NCI-H146 treated with DMSO at 0.1 percent for 48 hours (cell line): ENCODE measurements around the gene PLCL1.

ENCODE experiments used
- DNase-seq: peaks from one replicate; lab custom pipeline; 2025; ENCODE audit not compliant: unreplicated experiment; lab: John Stamatoyannopoulos, UW

PLCL1 gene

GRCh38 chr2:197924483-197924882 lies 120.1 kb downstream of the PLCL1 start:
- DNase-seq, result no peak

GRCh38 chr2:197925204-197925603 lies 120.8 kb downstream of the PLCL1 start:
- DNase-seq, result no peak

GRCh38 chr2:197925976-197926375 lies 121.6 kb downstream of the PLCL1 start:
- no peak for DNase-seq

- no peak for DNase-seq
Observed at GRCh38 chr2:197926673-197927072, 122.3 kb downstream of the PLCL1 start.

- no peak for DNase-seq
Observed at GRCh38 chr2:197927994-197928393, 123.6 kb downstream of the PLCL1 start.

GRCh38 chr2:197929008-197929885 lies 124.9 kb downstream of the PLCL1 start:
- DNase-seq, result no peak

- no peak for DNase-seq
Observed at GRCh38 chr2:197929886-197930227, 125.5 kb downstream of the PLCL1 start.

- no peak for DNase-seq
Observed at GRCh38 chr2:197930570-197931278, 126.3 kb downstream of the PLCL1 start.

GRCh38 chr2:197931661-197932312 lies 127.4 kb downstream of the PLCL1 start:
- no peak for DNase-seq

GRCh38 chr2:197932374-197932773 lies 128.0 kb downstream of the PLCL1 start:
- no peak for DNase-seq

- no peak for DNase-seq
Observed at GRCh38 chr2:197934261-197934933, 130.0 kb downstream of the PLCL1 start.

- DNase-seq, result no peak
Observed at GRCh38 chr2:197934934-197935289, 130.5 kb downstream of the PLCL1 start.

- DNase-seq, result no peak
Observed at GRCh38 chr2:197937814-197938213, 133.4 kb downstream of the PLCL1 start.

- DNase-seq, result no peak
Observed at GRCh38 chr2:197938555-197938954, 134.2 kb downstream of the PLCL1 start.

GRCh38 chr2:197939787-197940186 lies 135.4 kb downstream of the PLCL1 start:
- no peak for DNase-seq

GRCh38 chr2:197940382-197940781 lies 136.0 kb downstream of the PLCL1 start:
- no peak for DNase-seq

- DNase-seq, result no peak
Observed at GRCh38 chr2:197941715-197942114, 137.3 kb downstream of the PLCL1 start.

- DNase-seq, result no peak
Observed at GRCh38 chr2:197943731-197944130, 139.3 kb downstream of the PLCL1 start.

GRCh38 chr2:197944416-197945096 lies 140.2 kb downstream of the PLCL1 start:
- no peak for DNase-seq

GRCh38 chr2:197946562-197946961 lies 142.2 kb downstream of the PLCL1 start:
- DNase-seq, result no peak

- no peak for DNase-seq
Observed at GRCh38 chr2:197947219-197947757, 142.9 kb downstream of the PLCL1 start.
